Liver (tissue), 9 donors: ENCODE results near the gene ARHGAP29. TPM values are rescaled to one million over a fixed set of nuclear protein-coding genes. Genes with fewer than 3 reads are reported as not detected.

ENCODE experiments used
- DNase-seq: peaks from one replicate; pipeline ENCODE4 v3.0.0-alpha.2; 2017; ENCODE audit warnings: low spot score
- H3K27ac ChIP-seq, 2 donors: one replicate each; pipeline ENCODE4 v1.7.0; 2013; ENCODE audit warnings: inconsistent platforms in 2 of 2, low read length in 2 of 2, control low read depth in 1 of 2, low read depth in 1 of 2, mild to moderate bottlenecking in 1 of 2
- H3K27me3 ChIP-seq, 4 donors: one replicate each; pipeline versions ENCODE4 v1.6.1 to v1.7.0; 2013; ENCODE audit warnings: low read length in 3 of 4, inconsistent platforms in 1 of 4, mild to moderate bottlenecking in 1 of 4, moderate library complexity in 1 of 4; ENCODE audit not compliant: control insufficient read depth in 4 of 4, insufficient read depth in 4 of 4
- H3K36me3 ChIP-seq, 4 donors: one replicate each; pipeline versions ENCODE4 v1.6.1 to v1.7.0; 2013; ENCODE audit warnings: low read length in 3 of 4, mild to moderate bottlenecking in 3 of 4, low read depth in 1 of 4, moderate library complexity in 1 of 4; ENCODE audit not compliant: control insufficient read depth in 4 of 4, insufficient read depth in 3 of 4
- H3K4me1 ChIP-seq, 4 donors: one replicate each; pipeline versions ENCODE4 v1.6.1 to v1.7.0; 2013; ENCODE audit warnings: low read length in 3 of 4, mild to moderate bottlenecking in 3 of 4, moderate library complexity in 1 of 4; ENCODE audit not compliant: control insufficient read depth in 4 of 4, insufficient read depth in 4 of 4
- H3K4me3 ChIP-seq, 3 donors: one replicate each; pipeline versions ENCODE4 v1.6.1 to v1.7.0; 2013; ENCODE audit warnings: low read length in 3 of 3, control low read depth in 1 of 3, low read depth in 1 of 3, mild to moderate bottlenecking in 1 of 3
- H3K9ac ChIP-seq, 2 donors: one replicate each; pipeline ENCODE4 v1.7.0; 2013; ENCODE audit warnings: low read length in 2 of 2, mild to moderate bottlenecking in 2 of 2, moderate library complexity in 2 of 2, control low read depth in 1 of 2, low read depth in 1 of 2
- H3K9me3 ChIP-seq, 4 donors: one replicate each; pipeline versions ENCODE4 v1.6.1 to v1.7.0; 2013; ENCODE audit warnings: low read length in 3 of 4; ENCODE audit not compliant: control insufficient read depth in 4 of 4
- ATF3 ChIP-seq: IDR thresholded peaks from 2 replicates; pipeline ENCODE4 v1.6.1; 2016; ENCODE audit warnings: antibody characterized with exemption
- EGR1 ChIP-seq, 2 donors: IDR thresholded peaks; 2 replicates each; pipeline ENCODE4 v1.6.1; 2016 to 2018; ENCODE audit warnings: antibody characterized with exemption in 2 of 2, low read depth in 2 of 2
- FOXA1 ChIP-seq: IDR thresholded peaks from 2 replicates; pipeline ENCODE4 v1.6.1; 2016; ENCODE audit warnings: antibody characterized with exemption
- FOXA2 ChIP-seq: IDR thresholded peaks from 2 replicates; pipeline ENCODE4 v1.6.1; 2016; ENCODE audit warnings: antibody characterized with exemption
- GABPA ChIP-seq, 2 donors: IDR thresholded peaks in 1 of 2; conservative IDR thresholded peaks in 1 of 2; 2 replicates each; pipeline ENCODE4 v1.6.1; 2016; ENCODE audit warnings: antibody characterized with exemption in 2 of 2, mild to moderate bottlenecking in 1 of 2, moderate library complexity in 1 of 2
- HNF4A ChIP-seq, 2 donors: conservative IDR thresholded peaks; 2 replicates each; pipeline ENCODE4 v1.6.1; 2016; ENCODE audit warnings: antibody characterized with exemption in 2 of 2, mild to moderate bottlenecking in 2 of 2
- HNF4G ChIP-seq: IDR thresholded peaks from 2 replicates; pipeline ENCODE4 v1.6.1; 2016; ENCODE audit warnings: antibody characterized with exemption
- JUND ChIP-seq, 2 donors: IDR thresholded peaks; 2 replicates each; pipeline ENCODE4 v1.6.1; 2016; ENCODE audit warnings: antibody characterized with exemption in 2 of 2
- MAX ChIP-seq: IDR thresholded peaks from 2 replicates; pipeline ENCODE4 v1.6.1; 2016; ENCODE audit warnings: antibody characterized with exemption
- NR2F2 ChIP-seq: IDR thresholded peaks from 2 replicates; pipeline ENCODE4 v1.6.1; 2016; ENCODE audit warnings: antibody characterized with exemption
- RAD21 ChIP-seq, 2 donors: IDR thresholded peaks; 2 replicates each; pipeline ENCODE4 v1.6.1; 2016; ENCODE audit warnings: antibody characterized with exemption in 2 of 2, mild to moderate bottlenecking in 2 of 2
- REST ChIP-seq: IDR thresholded peaks from 2 replicates; pipeline ENCODE4 v1.6.1; 2016; ENCODE audit warnings: antibody characterized with exemption, mild to moderate bottlenecking
- RXRA ChIP-seq, 2 donors: IDR thresholded peaks; 2 replicates each; pipeline ENCODE4 v1.6.1; 2017 to 2018; ENCODE audit warnings: antibody characterized with exemption in 2 of 2, mild to moderate bottlenecking in 1 of 2
- SP1 ChIP-seq: IDR thresholded peaks from 2 replicates; pipeline ENCODE4 v1.6.1; 2018; ENCODE audit warnings: antibody characterized with exemption, mild to moderate bottlenecking
- TAF1 ChIP-seq: conservative IDR thresholded peaks from 2 replicates; pipeline ENCODE4 v1.6.1; 2016; ENCODE audit warnings: antibody characterized with exemption, mild to moderate bottlenecking
- YY1 ChIP-seq: IDR thresholded peaks from 2 replicates; pipeline ENCODE4 v1.6.1; 2016; ENCODE audit warnings: antibody characterized with exemption, mild to moderate bottlenecking
- ZBTB33 ChIP-seq: IDR thresholded peaks from 2 replicates; pipeline ENCODE4 v1.6.1; 2016; ENCODE audit warnings: antibody characterized with exemption
- WGBS: extraction: QIAGEN DNeasy Blood & Tissue Kit; methylation state at CpG from one replicate; pipeline ENCODE4 v1.1.7; 2013; 5-methylcytosine and 5-hydroxymethylcytosine counted together
- polyA plus RNA-seq, 2 donors: library from polyadenylated mRNA; stranded (reverse) in 1 of 2; unstranded in 1 of 2; fragments of 200-250 nt in 1 of 2; fragments of >200 nt in 1 of 2; fragmentation: Nextera tagmentation in 1 of 2; extraction: Ambion mirVana in 1 of 2; gene quantifications; one replicate each; pipeline versions ENCODE4 v1.2.1 to v1.2.3, GENCODE V29; 2013 to 2015
- total RNA-seq, 2 donors: library from RNA; depleted of rRNA; stranded (reverse); fragments of >200 nt; gene quantifications; one replicate each; pipeline ENCODE4 v1.2.3, GENCODE V29; 2014
- donor health status: healthy.
- donor health status: healthy.
- donor health status: healthy.
- donor health status: healthy.
- donor health status: healthy.

Gene ARHGAP29
- total and polyA plus RNA-seq, 4 donors = 8.3 to 27.7 (median 13.2) TPM

- no peaks in the 10 kb centered on the region for H3K27me3 ChIP-seq
- WGBS = 86% methylated on average over 6 of the region's 6 CpGs
- no peak for TF ChIP-seq RAD21 (IDR thresholded peaks at IDR 0.05)
- no peak for TF ChIP-seq FOXA2
- TF ChIP-seq YY1 = no peak
- no peak for TF ChIP-seq NR2F2
- TF ChIP-seq ATF3 = no peak
- TF ChIP-seq MAX = no peak
- no peak for TF ChIP-seq GABPA (IDR thresholded peaks at IDR 0.05 in 1 of 2, conservative IDR thresholded peaks at IDR 0.05 in 1 of 2)
- TF ChIP-seq ZBTB33 = no peak
- TF ChIP-seq RXRA (IDR thresholded peaks at IDR 0.05) = no peak
- no peak for TF ChIP-seq TAF1
- TF ChIP-seq EGR1 (IDR thresholded peaks at IDR 0.05; ENCODE audit: low read depth in 2 of 2) = no peak
- TF ChIP-seq REST = no peak
- TF ChIP-seq FOXA1 = no peak
Measured at GRCh38 chr1:94281361-94282142, 44.2 kb upstream of the ARHGAP29 start.

GRCh38 chr1:94280541-94280940 is 43.2 kb upstream of the ARHGAP29 start:
- no peaks in the 10 kb centered on the region for H3K4me1 ChIP-seq
- 73% methylated on average over 1 of the region's 1 CpG for WGBS
- H3K27me3 ChIP-seq = no peaks in the 10 kb centered on the region
- H3K27ac ChIP-seq = no peak overlapping the region
- no peak overlapping the region for H3K4me3 ChIP-seq
- DNase-seq = no peak
- TF ChIP-seq HNF4A (conservative IDR thresholded peaks at IDR 0.05) (no peak), NR2F2 (no peak), REST (no peak), YY1 (no peak), HNF4G (no peak), FOXA2 (no peak), MAX (no peak), RAD21 (IDR thresholded peaks at IDR 0.05) (no peak), SP1 (no peak), GABPA (IDR thresholded peaks at IDR 0.05 in 1 of 2, conservative IDR thresholded peaks at IDR 0.05 in 1 of 2) (no peak), TAF1 (no peak), JUND (IDR thresholded peaks at IDR 0.05) (no peak), ZBTB33 (no peak), RXRA (IDR thresholded peaks at IDR 0.05) (no peak)
- no peak overlapping the region for H3K9ac ChIP-seq
- H3K9me3 ChIP-seq = no peaks in the 10 kb centered on the region
- no peaks in the 10 kb centered on the region for H3K36me3 ChIP-seq

More at GRCh38 chr1:94281361-94282142, 44.2 kb upstream of the ARHGAP29 start:
- no peaks in the 10 kb centered on the region for H3K4me1 ChIP-seq
- no peaks in the 10 kb centered on the region for H3K9me3 ChIP-seq
- H3K4me3 ChIP-seq = no peak overlapping the region
- DNase-seq = no peak
- no peaks in the 10 kb centered on the region for H3K36me3 ChIP-seq
- no peak overlapping the region for H3K27ac ChIP-seq
- no peak overlapping the region for H3K9ac ChIP-seq
